OCI-LY3 (cell line): ENCODE measurements around the gene ACOT9.

Experiments used
- H2AFZ ChIP-seq: fragments of 200-600, 300-600 bp; shearing (Covaris generic); 2 replicates; pipeline ENCODE4 v1.6.0; 2014; ENCODE audit warnings: antibody characterized with exemption, low read depth, low read length
- H3K27ac ChIP-seq: fragments of 200-600, 300-600 bp; sonication (generic); 2 replicates; pipeline ENCODE4 v1.5.1; 2014; ENCODE audit warnings: mild to moderate bottlenecking, low read length, moderate library complexity, mixed read lengths
- H3K27me3 ChIP-seq: fragments of 200-600, 300-600 bp; sonication (generic); 2 replicates; pipeline ENCODE4 v1.6.1; 2014; ENCODE audit warnings: low read depth, low read length, mixed read lengths
- H3K36me3 ChIP-seq: fragments of 200-600, 300-600 bp; sonication (generic); replicated peaks from 2 replicates; pipeline ENCODE3; 2014; ENCODE audit warnings: low read depth, low read length, mixed read lengths
- H3K4me1 ChIP-seq: fragments of 300-600, 200-600 bp; sonication (generic); 2 replicates; pipeline ENCODE4 v1.6.1; 2014; ENCODE audit warnings: low read length, mixed read lengths
- H3K4me2 ChIP-seq: fragments of 200-600, 300-600 bp; sonication (generic); 2 replicates; pipeline ENCODE4 v1.6.1; 2014; ENCODE audit warnings: low read length, mixed read lengths
- H3K4me3 ChIP-seq: fragments of 300-600, 200-600 bp; sonication (generic); 2 replicates; pipeline ENCODE4 v1.5.1; 2014; ENCODE audit warnings: antibody characterized with exemption, mild to moderate bottlenecking, low read length, moderate library complexity
- H3K79me2 ChIP-seq: fragments of 300-600, 200-600 bp; shearing (Covaris generic); 2 replicates; pipeline ENCODE4 v1.6.1; 2014; ENCODE audit warnings: mild to moderate bottlenecking, low read length, mixed read lengths
- H3K9ac ChIP-seq: fragments of 300-600, 200-600 bp; shearing (Covaris generic); 2 replicates; pipeline ENCODE4 v1.6.0; 2014; ENCODE audit warnings: mild to moderate bottlenecking, low read length, moderate library complexity
- H3K9me3 ChIP-seq: fragments of 200-600, 300-600 bp; shearing (Covaris generic); 2 replicates; pipeline ENCODE4 v1.6.1; 2014; ENCODE audit warnings: low read length, mixed read lengths; ENCODE audit not compliant: insufficient read depth
- H4K20me1 ChIP-seq: fragments of 200-600, 300-600 bp; sonication (generic); 2 replicates; pipeline ENCODE4 v1.6.1; 2016; ENCODE audit warnings: low read length, mixed read lengths; ENCODE audit not compliant: insufficient read depth
- CTCF ChIP-seq: fragments of 200-600, 300-600 bp; sonication (generic); IDR thresholded peaks from 2 replicates; pipeline ENCODE4 v1.5.1; 2014; ENCODE audit warnings: antibody characterized with exemption, low read length, low read depth
- EZH2phosphoT487 ChIP-seq: fragments of 200-600 bp; shearing (Covaris generic); IDR thresholded peaks from 2 replicates; pipeline ENCODE4 v1.6.1; 2018; ENCODE audit warnings: antibody characterized with exemption, mixed run types, low read depth

The ACOT9 gene

DNA sequence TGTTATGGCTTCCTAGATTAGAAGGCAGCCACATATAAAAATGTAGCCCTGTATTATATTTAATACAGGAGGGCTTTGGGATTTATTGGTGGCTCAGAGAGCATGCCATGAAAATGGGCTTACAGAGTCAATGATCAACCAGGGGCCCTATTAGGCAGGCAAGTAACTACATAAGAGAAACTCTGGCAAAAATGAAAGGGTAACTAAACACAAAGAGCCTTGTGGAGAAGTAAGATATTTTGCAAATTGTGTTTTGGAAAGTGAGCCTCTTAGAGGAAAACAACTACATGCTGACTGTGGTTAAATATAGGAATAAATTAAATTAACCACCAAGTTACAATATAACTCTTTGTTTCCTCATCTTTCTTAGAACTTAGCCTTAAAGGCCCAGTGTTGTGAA, 45.4 kb upstream of the ACOT9 start:
- H4K20me1 ChIP-seq: peaks cover 6% of the 10 kb centered on the region
- H3K4me1 ChIP-seq: peaks cover 12% of the 10 kb centered on the region
- H2AFZ ChIP-seq: no peak overlapping the region
- no peak for TF ChIP-seq CTCF
- TF ChIP-seq EZH2phosphoT487: no peak
- H3K36me3 ChIP-seq: peaks cover 20% of the 10 kb centered on the region
- H3K9me3 ChIP-seq: no peaks in the 10 kb centered on the region
- peaks cover 9% of the 10 kb centered on the region for H3K79me2 ChIP-seq
- H3K27me3 ChIP-seq: no peaks in the 10 kb centered on the region
- H3K4me2 ChIP-seq: no peak overlapping the region
- no peak overlapping the region for H3K4me3 ChIP-seq
- H3K9ac ChIP-seq: no peak overlapping the region
- H3K27ac ChIP-seq: no peak overlapping the region

DNA sequence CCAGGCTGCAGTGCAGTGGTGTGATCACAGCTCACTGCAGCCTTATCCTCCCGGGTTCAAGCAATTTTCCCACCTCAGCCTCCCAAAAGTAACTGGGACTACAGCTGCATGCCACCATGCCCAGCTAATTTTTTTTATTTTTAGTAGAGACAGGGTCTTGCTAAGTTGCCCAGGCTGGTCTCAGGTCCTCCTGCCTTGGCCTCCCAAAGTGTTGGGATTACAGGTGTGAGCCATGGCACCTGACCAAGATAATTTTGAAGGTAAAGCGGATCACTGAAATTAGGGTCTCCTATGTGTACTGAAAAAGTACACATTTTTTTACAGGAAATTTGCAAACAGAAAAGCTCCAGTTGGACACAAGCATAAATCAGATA, 44.7 kb upstream of the ACOT9 start:
- no peak overlapping the region for H3K27ac ChIP-seq
- H3K27me3 ChIP-seq: no peaks in the 10 kb centered on the region
- H3K79me2 ChIP-seq: peaks cover 10% of the 10 kb centered on the region
- H3K4me3 ChIP-seq: no peak overlapping the region
- no peak overlapping the region for H3K9ac ChIP-seq
- H3K36me3 ChIP-seq: peaks cover 20% of the 10 kb centered on the region
- H4K20me1 ChIP-seq: peaks cover 6% of the 10 kb centered on the region
- peaks cover 12% of the 10 kb centered on the region for H3K4me1 ChIP-seq
- no peaks in the 10 kb centered on the region for H3K9me3 ChIP-seq
- no peak overlapping the region for H3K4me2 ChIP-seq
- TF ChIP-seq CTCF (no peak), EZH2phosphoT487 (no peak)
- no peak overlapping the region for H2AFZ ChIP-seq

GRCh38 chrX:23786268-23786815, 43.3 kb upstream of the ACOT9 start:
- Histone ChIP-seq H3K4me1 (peaks cover 25% of the 10 kb centered on the region), H3K36me3 (peaks cover 20% of the 10 kb centered on the region), H4K20me1 (peaks cover 6% of the 10 kb centered on the region), H3K4me3 (no peak overlapping the region), H3K9ac (no peak overlapping the region), H3K27me3 (no peaks in the 10 kb centered on the region), H3K27ac (no peak overlapping the region), H2AFZ (no peak overlapping the region), H3K4me2 (no peak overlapping the region), H3K79me2 (peaks cover 10% of the 10 kb centered on the region), H3K9me3 (no peaks in the 10 kb centered on the region)
- TF ChIP-seq CTCF: no peak
- TF ChIP-seq EZH2phosphoT487: no peak

- peaks cover 32% of the 10 kb centered on the region for H3K4me1 ChIP-seq
Observed at GRCh38 chrX:23785580-23785979, 42.5 kb upstream of the ACOT9 start.

More at GRCh38 chrX:23785580-23785979, 42.5 kb upstream of the ACOT9 start:
- Histone ChIP-seq H3K36me3 (peaks cover 20% of the 10 kb centered on the region), H3K9ac (no peak overlapping the region), H4K20me1 (peaks cover 6% of the 10 kb centered on the region), H3K79me2 (peaks cover 10% of the 10 kb centered on the region), H3K27ac (no peak overlapping the region), H3K27me3 (no peaks in the 10 kb centered on the region), H2AFZ (no peak overlapping the region), H3K9me3 (no peaks in the 10 kb centered on the region), H3K4me2 (no peak overlapping the region), H3K4me3 (no peak overlapping the region)
- no peak for TF ChIP-seq CTCF
- TF ChIP-seq EZH2phosphoT487: no peak
